Panc1 (cell line): Measurements from ENCODE around the gene RNF215. TPM values are rescaled to one million over a fixed set of nuclear protein-coding genes. Genes with fewer than 3 reads are reported as not detected.

Source experiments
- ATAC-seq: fragments of 200-7000 bp; cut with Tn5 transposase; 2 replicates; pipeline ENCODE4 v1.9.1; 2020; ENCODE audit warnings: mild to moderate bottlenecking, moderate library complexity
- BruUV-seq: library from RNA; stranded (reverse); fragments of 400-500 nt; replicated peaks from 2 replicates; lab custom pipeline; 2021; lab: Mats Ljungman, UMichigan
- CTCF ChIA-PET: fragments of 300-600 bp; sonication (Branson Sonifier 250); formaldehyde crosslinking; loops from one replicate; lab custom pipeline; 2022; ENCODE audit warnings: antibody characterized with exemption; lab: Charles Lee
- POLR2A ChIA-PET: fragments of 300-600 bp; sonication (Branson Sonifier 250); formaldehyde crosslinking; loops from one replicate; lab custom pipeline; 2022; ENCODE audit warnings: antibody characterized with exemption; lab: Charles Lee
- DNase-seq: peaks from one replicate; pipeline ENCODE4 v3.0.0-alpha.2; 2010; ENCODE audit warnings: low read depth, low spot score
- H3K27ac ChIP-seq: 2 replicates; pipeline ENCODE4 v1.5.1; 2011; ENCODE audit warnings: mild to moderate bottlenecking, low read length, inconsistent platforms
- H3K27me3 ChIP-seq: fragments of 200-500 bp; sonication (Bioruptor generic); 2 replicates; pipeline ENCODE4 v1.6.0; 2014; ENCODE audit warnings: low read length, inconsistent platforms; ENCODE audit not compliant: control insufficient read depth, insufficient read depth
- H3K36me3 ChIP-seq: fragments of 200-500 bp; sonication (Bioruptor generic); 2 replicates; pipeline ENCODE4 v1.5.1; 2014; ENCODE audit warnings: inconsistent platforms, mild to moderate bottlenecking, low read length, moderate library complexity; ENCODE audit not compliant: control insufficient read depth, insufficient read depth
- H3K4me1 ChIP-seq: 2 replicates; pipeline ENCODE4 v1.5.1; 2011; ENCODE audit warnings: inconsistent platforms, mild to moderate bottlenecking, low read length, moderate library complexity; ENCODE audit not compliant: control insufficient read depth, insufficient read depth
- H3K4me3 ChIP-seq, 2 experiments: 2 replicates each; pipeline ENCODE4 v1.5.1; 2011 to 2012; ENCODE audit warnings: low read depth in 2 of 2, low read length in 2 of 2, mild to moderate bottlenecking in 2 of 2, inconsistent platforms in 1 of 2, moderate library complexity in 1 of 2
- H3K9me3 ChIP-seq: fragments of 200-500 bp; sonication (Bioruptor generic); 2 replicates; pipeline ENCODE4 v1.5.1; 2014; ENCODE audit warnings: low read depth, mild to moderate bottlenecking, inconsistent platforms, low read length, moderate library complexity; ENCODE audit not compliant: control insufficient read depth, insufficient read depth
- CTCF ChIP-seq: fragments of 450-650 bp; IDR thresholded peaks from 2 replicates; pipeline ENCODE4 v1.5.1; 2017; ENCODE audit warnings: mild to moderate bottlenecking
- POLR2AphosphoS5 ChIP-seq: IDR thresholded peaks from 2 replicates; pipeline ENCODE4 v1.6.1; 2012; ENCODE audit warnings: mild to moderate bottlenecking, low read depth, low read length, moderate library complexity
- SIN3A ChIP-seq: IDR thresholded peaks from 2 replicates; pipeline ENCODE4 v1.6.1; 2012; ENCODE audit warnings: low read depth, mild to moderate bottlenecking, low read length, moderate library complexity, borderline replicate concordance; ENCODE audit not compliant: insufficient read depth
- TCF7L2 ChIP-seq: IDR thresholded peaks from 2 replicates; pipeline ENCODE4 v1.6.1; 2011; ENCODE audit warnings: mild to moderate bottlenecking, low read depth, low read length, inconsistent platforms
- in situ Hi-C: cut with HindIII; loops from 2 replicates; pipeline ENCODE4 v1.10.0; 2016; ENCODE audit warnings: low sequenced_read_pairs, low pct_unique_long_range_greater_than_20kb
- intact Hi-C: fragments of 100-400 bp; cut with micrococcal nuclease; formaldehyde crosslinking; loops from one replicate; pipeline ENCODE4 v1.10.0; 2022; ENCODE audit not compliant: unreplicated experiment
- total RNA-seq: library from RNA; stranded (reverse); gene quantifications from one replicate; pipeline ENCODE4 v1.2.1, GENCODE V29; 2021; ENCODE audit not compliant: unreplicated experiment
- TF ChIP-seq, protein P1 (sequence below), 2 experiments: IDR thresholded peaks; 2 replicates each; pipeline ENCODE4 v1.6.1; 2011 to 2012; ENCODE audit warnings: low read depth in 2 of 2, control low read depth in 1 of 2, low read length in 1 of 2, mild to moderate bottlenecking in 1 of 2, moderate library complexity in 1 of 2; ENCODE audit not compliant: insufficient read depth in 1 of 2

Gene RNF215
- total RNA-seq, 1 experiment from 2014 or later: 35.8 TPM

- in situ Hi-C loops (no loop called here), intact Hi-C loops (no loop called here)
- DNase-seq: no peak
- 0 out of 2 replicates have a peak, but pooled peaks cover 4% of the 10 kb centered on the region for H3K4me1 ChIP-seq
- ChIA-PET CTCF (interaction anchor here (0.6 kb wide), 2 partner anchors 8 to 48 kb away, joined by 3 to 4 read pairs; no protein-coding TSS in a partner anchor), POLR2A (no interaction called here)
- no peak for ATAC-seq
- TF ChIP-seq, protein P1, sequence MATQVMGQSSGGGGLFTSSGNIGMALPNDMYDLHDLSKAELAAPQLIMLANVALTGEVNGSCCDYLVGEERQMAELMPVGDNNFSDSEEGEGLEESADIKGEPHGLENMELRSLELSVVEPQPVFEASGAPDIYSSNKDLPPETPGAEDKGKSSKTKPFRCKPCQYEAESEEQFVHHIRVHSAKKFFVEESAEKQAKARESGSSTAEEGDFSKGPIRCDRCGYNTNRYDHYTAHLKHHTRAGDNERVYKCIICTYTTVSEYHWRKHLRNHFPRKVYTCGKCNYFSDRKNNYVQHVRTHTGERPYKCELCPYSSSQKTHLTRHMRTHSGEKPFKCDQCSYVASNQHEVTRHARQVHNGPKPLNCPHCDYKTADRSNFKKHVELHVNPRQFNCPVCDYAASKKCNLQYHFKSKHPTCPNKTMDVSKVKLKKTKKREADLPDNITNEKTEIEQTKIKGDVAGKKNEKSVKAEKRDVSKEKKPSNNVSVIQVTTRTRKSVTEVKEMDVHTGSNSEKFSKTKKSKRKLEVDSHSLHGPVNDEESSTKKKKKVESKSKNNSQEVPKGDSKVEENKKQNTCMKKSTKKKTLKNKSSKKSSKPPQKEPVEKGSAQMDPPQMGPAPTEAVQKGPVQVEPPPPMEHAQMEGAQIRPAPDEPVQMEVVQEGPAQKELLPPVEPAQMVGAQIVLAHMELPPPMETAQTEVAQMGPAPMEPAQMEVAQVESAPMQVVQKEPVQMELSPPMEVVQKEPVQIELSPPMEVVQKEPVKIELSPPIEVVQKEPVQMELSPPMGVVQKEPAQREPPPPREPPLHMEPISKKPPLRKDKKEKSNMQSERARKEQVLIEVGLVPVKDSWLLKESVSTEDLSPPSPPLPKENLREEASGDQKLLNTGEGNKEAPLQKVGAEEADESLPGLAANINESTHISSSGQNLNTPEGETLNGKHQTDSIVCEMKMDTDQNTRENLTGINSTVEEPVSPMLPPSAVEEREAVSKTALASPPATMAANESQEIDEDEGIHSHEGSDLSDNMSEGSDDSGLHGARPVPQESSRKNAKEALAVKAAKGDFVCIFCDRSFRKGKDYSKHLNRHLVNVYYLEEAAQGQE (IDR thresholded peaks at IDR 0.05; ENCODE audit: insufficient read depth in 1 of 2, low read depth in 2 of 2, low read length in 1 of 2): no peak
- TF ChIP-seq TCF7L2 (no peak), POLR2AphosphoS5 (no peak), SIN3A (no peak), CTCF (no peak)
- no peaks in the 10 kb centered on the region for H3K27me3 ChIP-seq
- no peak overlapping the region for H3K27ac ChIP-seq
- no peaks in the 10 kb centered on the region for H3K36me3 ChIP-seq
- H3K9me3 ChIP-seq: no peaks in the 10 kb centered on the region
- H3K4me3 ChIP-seq: no peak overlapping the region
- BruUV-seq: no TSS peak
These were observed 6.7 kb upstream of the RNF215 start for GRCh38 chr22:30393885-30394284.

DNA sequence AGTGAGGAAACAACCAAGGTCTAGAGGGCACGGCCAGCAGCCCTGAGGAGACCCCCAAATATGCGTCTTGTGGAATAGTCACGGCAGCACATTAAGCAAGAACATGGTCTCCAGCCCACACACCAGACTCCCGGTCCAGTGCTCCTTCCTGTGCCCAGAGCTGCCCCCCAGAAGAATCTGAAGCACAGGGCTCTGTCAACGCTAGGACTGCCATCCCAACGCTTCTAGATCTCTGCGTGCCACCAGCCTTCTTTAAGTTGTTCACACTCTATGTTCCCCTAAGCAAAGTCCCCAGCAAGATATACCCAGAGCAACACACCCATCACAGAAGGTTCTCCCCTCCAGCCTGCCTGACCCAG is 6.1 kb upstream of the RNF215 start:
- H3K27ac ChIP-seq: no peak overlapping the region
- ChIA-PET CTCF (no interaction called here), POLR2A (no interaction called here)
- no peaks in the 10 kb centered on the region for H3K9me3 ChIP-seq
- no TSS peak for BruUV-seq
- in situ Hi-C loops: no loop called here
- H3K36me3 ChIP-seq: no peaks in the 10 kb centered on the region
- no peak overlapping the region for H3K4me3 ChIP-seq
- intact Hi-C loops: no loop called here
- no peak for TF ChIP-seq SIN3A
- no peak for TF ChIP-seq TCF7L2
- no peak for TF ChIP-seq POLR2AphosphoS5
- TF ChIP-seq CTCF: no peak
- TF ChIP-seq, protein P1 (IDR thresholded peaks at IDR 0.05; ENCODE audit: insufficient read depth in 1 of 2, low read depth in 2 of 2, low read length in 1 of 2): no peak
- H3K27me3 ChIP-seq: no peaks in the 10 kb centered on the region
- DNase-seq (no peak), ATAC-seq (no peak)
- 0 out of 2 replicates have a peak, but pooled peaks cover 4% of the 10 kb centered on the region for H3K4me1 ChIP-seq
